HepG2 (cell line): Measurements from ENCODE around the gene EBF3. TPM values are rescaled to one million over a fixed set of nuclear protein-coding genes. Genes with fewer than 3 reads are reported as not detected.

Experiments used
- ATAC-seq: fragments of 200-7000 bp; cut with Tn5 transposase; 3 replicates; pipeline ENCODE4 v1.9.1; 2020; ENCODE audit warnings: mild to moderate bottlenecking, moderate library complexity
- BruUV-seq: library from RNA; stranded (reverse); fragments of 400-500 nt; replicated peaks from 2 replicates; lab custom pipeline; 2021; lab: Mats Ljungman, UMichigan
- CTCF ChIA-PET: fragments of 300-600 bp; formaldehyde crosslinking; extraction: SDS; loops from one replicate; lab custom pipeline; 2021; ENCODE audit warnings: low total read pairs, inconsistent platforms, low intra/inter-chr PET ratio; lab: Yijun Ruan, JAX
- POLR2A ChIA-PET: fragments of 350-600 bp; sonication (Branson Sonifier 250); formaldehyde crosslinking; loops from one replicate; lab custom pipeline; 2020; ENCODE audit warnings: antibody characterized with exemption, inconsistent platforms; lab: Yijun Ruan, JAX
- DNase-seq: peaks from one replicate; pipeline ENCODE4 v3.0.0-alpha.2; 2015; ENCODE audit warnings: low spot score
- FAIRE-seq: peaks from 3 replicates; lab custom pipeline; 2011; peaks lifted over from hg19 to GRCh38; lab: Jason Lieb, UNC
- H2AFZ ChIP-seq: one replicate; pipeline ENCODE4 v1.6.1; 2011; ENCODE audit warnings: low read length, inconsistent platforms
- H3K27ac ChIP-seq: fragments of 300-600 bp; 3 replicates; pipeline ENCODE4 v1.8.0; 2011; ENCODE audit warnings: mixed run types, mild to moderate bottlenecking, mixed read lengths, low read length, inconsistent platforms; ENCODE audit not compliant: insufficient read depth; ENCODE audit errors: extremely low read length
- H3K27me3 ChIP-seq, 2 experiments: fragments of 200-600 bp in 1 of 2; 2 replicates in 1 of 2; 3 replicates in 1 of 2; pipeline versions ENCODE4 v1.6.0 to v1.8.0; 2011; ENCODE audit warnings: low read length in 2 of 2, mild to moderate bottlenecking in 2 of 2, moderate library complexity in 2 of 2, inconsistent platforms in 1 of 2; ENCODE audit not compliant: insufficient read depth in 2 of 2, control insufficient read depth in 1 of 2
- H3K36me3 ChIP-seq, 2 experiments: fragments of 200-600 bp in 1 of 2; replicated peaks in 1 of 2; 2 replicates in 1 of 2; 3 replicates in 1 of 2; pipeline versions ENCODE4 v1.5.1 to v1.8.0; 2011; ENCODE audit warnings: low read length in 2 of 2, inconsistent platforms in 1 of 2; ENCODE audit not compliant: insufficient read depth in 2 of 2, control insufficient read depth in 1 of 2
- H3K4me1 ChIP-seq: 2 replicates; pipeline ENCODE4 v1.5.1; 2012; ENCODE audit warnings: low read length, inconsistent platforms; ENCODE audit not compliant: insufficient read depth
- H3K4me2 ChIP-seq: 2 replicates; pipeline ENCODE4 v1.6.0; 2011; ENCODE audit warnings: low read depth, low read length, inconsistent platforms
- H3K4me3 ChIP-seq, 3 experiments: fragments of 200-600 bp in 1 of 3; sonication (generic), shearing (Covaris generic) in 1 of 3; replicated peaks in 1 of 3; 2 replicates each; pipeline ENCODE4 v1.5.1; 2011 to 2016; ENCODE audit warnings: low read length in 3 of 3, inconsistent platforms in 2 of 3, low read depth in 2 of 3, mild to moderate bottlenecking in 2 of 3, control low read depth in 1 of 3, mixed read lengths in 1 of 3; ENCODE audit not compliant: insufficient read depth in 1 of 3
- H3K79me2 ChIP-seq: one replicate; pipeline ENCODE4 v1.6.1; 2011; ENCODE audit warnings: low read length, inconsistent platforms; ENCODE audit not compliant: insufficient read depth
- H3K9ac ChIP-seq: 2 replicates; pipeline ENCODE4 v1.6.0; 2011; ENCODE audit warnings: mild to moderate bottlenecking, low read depth, low read length, inconsistent platforms; ENCODE audit not compliant: insufficient read depth
- H3K9me3 ChIP-seq: 2 replicates; pipeline ENCODE4 v1.5.1; 2012; ENCODE audit warnings: mild to moderate bottlenecking, low read length
- H4K20me1 ChIP-seq: 2 replicates; pipeline ENCODE4 v1.6.0; 2011; ENCODE audit warnings: inconsistent platforms, mild to moderate bottlenecking, low read length, moderate library complexity; ENCODE audit not compliant: insufficient read depth
- CAMTA2 ChIP-seq: sonication (generic); formaldehyde crosslinking; IDR thresholded peaks from 2 replicates; pipeline ENCODE4 v1.4.0; 2020; ENCODE audit warnings: mild to moderate bottlenecking, missing genetic modification reagents, borderline replicate concordance
- MXD4 ChIP-seq: IDR thresholded peaks from 2 replicates; pipeline ENCODE4 v1.6.1; 2016; ENCODE audit warnings: mild to moderate bottlenecking, missing biosample characterization, missing genetic modification reagents
- NAIF1 ChIP-seq: sonication (generic); formaldehyde crosslinking; IDR thresholded peaks from 2 replicates; pipeline ENCODE4 v1.5.0; 2020; ENCODE audit warnings: mild to moderate bottlenecking, missing genetic modification reagents, borderline replicate concordance
- NR2C2 ChIP-seq: sonication (generic); formaldehyde crosslinking; IDR thresholded peaks from 2 replicates; pipeline ENCODE4 v1.4.0; 2020; ENCODE audit warnings: missing genetic modification reagents, mild to moderate bottlenecking, moderate library complexity, borderline replicate concordance
- SOX6 ChIP-seq, 2 experiments: fragments of 450-650 bp in 1 of 2; sonication (generic) in 1 of 2; formaldehyde crosslinking in 1 of 2; IDR thresholded peaks; 2 replicates each; pipeline versions ENCODE4 v1.4.0 to v1.6.1; 2017 to 2020; ENCODE audit warnings: antibody characterized with exemption in 1 of 2, mild to moderate bottlenecking in 1 of 2, missing genetic modification reagents in 1 of 2
- ZNF7 ChIP-seq: IDR thresholded peaks from 2 replicates; pipeline ENCODE4 v1.6.1; 2016; ENCODE audit warnings: missing biosample characterization, missing genetic modification reagents
- WGBS: methylation state at CpG from one replicate; pipeline ENCODE4 v1.1.6; 2017; ENCODE audit warnings: low lambda C conversion rate; 5-methylcytosine and 5-hydroxymethylcytosine counted together
- in situ Hi-C: cut with HindIII; loops from 2 replicates; pipeline ENCODE4 v1.10.0; 2017; ENCODE audit warnings: low pct_unique_long_range_greater_than_20kb; ENCODE audit not compliant: extremely low pct_ligation_motif_present
- intact Hi-C: fragments of 100-400 bp; cut with micrococcal nuclease; formaldehyde crosslinking; loops from one replicate; pipeline ENCODE4 v1.10.0; 2022; ENCODE audit not compliant: unreplicated experiment
- polyA plus RNA-seq, 8 experiments: library from polyadenylated mRNA; depleted of rRNA in 3 of 8; stranded (reverse) in 7 of 8; unstranded in 1 of 8; fragments of >200 nt; fragmentation: Illumina TruSeq in 4 of 8; extraction: Trizol in 4 of 8; gene quantifications; 2 replicates each; pipeline versions ENCODE4 v1.2.1 to v1.2.3, GENCODE V29; 2011 to 2016; ENCODE audit warnings: low read depth in 4 of 8, missing spikeins in 1 of 8, mixed read lengths in 1 of 8; ENCODE audit not compliant: insufficient read depth in 1 of 8
- total RNA-seq, 5 experiments: library from RNA; depleted of rRNA; stranded (reverse); fragments of >200 nt; fragmentation: Illumina TruSeq; extraction: Trizol; gene quantifications; 2 replicates each; pipeline ENCODE4 v1.2.3, GENCODE V29; 2016; ENCODE audit warnings: low read depth in 1 of 5
- TF ChIP-seq, protein P1 (sequence below): sonication (generic); formaldehyde crosslinking; IDR thresholded peaks from 2 replicates; pipeline ENCODE4 v1.8.1; 2022; ENCODE audit warnings: low read depth, mild to moderate bottlenecking, missing genetic modification reagents

The EBF3 gene
- total and polyA plus RNA-seq, 2 of the 13 experiments (the other 11 are each of a cell fraction or from before 2014, with no cell fraction given) = not detected

DNA sequence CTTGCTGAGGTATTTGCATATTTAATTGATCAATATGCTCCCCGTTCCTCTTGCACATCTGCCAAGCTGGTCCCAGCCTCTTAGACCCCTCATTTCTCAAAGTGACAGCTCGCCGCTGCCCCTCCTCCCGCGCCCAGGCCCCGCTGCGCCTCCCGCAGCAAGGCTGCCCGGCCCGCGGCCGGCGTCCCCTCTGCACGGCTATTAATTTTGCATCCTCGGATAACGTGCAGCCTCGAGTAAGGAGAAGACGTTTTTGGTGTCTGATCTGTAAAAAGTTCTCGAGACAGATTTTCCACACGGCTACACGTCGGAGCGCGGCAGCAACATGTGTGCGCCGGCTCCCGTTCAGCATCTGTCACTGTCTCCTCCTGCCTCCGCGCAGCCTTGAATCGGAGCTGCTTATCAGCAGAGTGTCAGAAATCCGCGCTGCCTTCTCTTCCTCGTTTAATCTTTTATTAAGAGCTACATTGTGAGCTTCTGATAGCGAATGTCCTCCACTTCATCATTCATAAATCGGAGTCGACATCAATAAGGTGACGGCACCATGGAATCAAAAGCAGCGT is 65.3 kb downstream of the EBF3 start:
- Histone ChIP-seq H3K4me1 (no peaks in the 10 kb centered on the region), H3K9me3 (no peaks in the 10 kb centered on the region), H3K27ac (no peak overlapping the region), H2AFZ (no peak overlapping the region), H3K36me3 (no peaks in the 10 kb centered on the region), H3K4me2 (no peak overlapping the region), H3K79me2 (no peaks in the 10 kb centered on the region), H3K4me3 (no peak overlapping the region), H3K27me3 (peaks cover 4 to 48% of the 10 kb centered on the region in 2 experiments; a peak in 4 of 5 replicates), H4K20me1 (no peaks in the 10 kb centered on the region), H3K9ac (no peak overlapping the region)
- intact Hi-C loops (no loop called here), in situ Hi-C loops (no loop called here)
- DNase-seq (no peak), ATAC-seq (no peak), FAIRE-seq (no peak)
- no TSS peak for BruUV-seq
- CTCF ChIA-PET = no interaction called here
- TF ChIP-seq NAIF1 (CRISPR knock-in tag) (no peak), ZNF7 (CRISPR knock-in tag) (no peak), SOX6 (IDR thresholded peaks at IDR 0.05) (no peak), SOX6 (CRISPR knock-in tag; IDR thresholded peaks at IDR 0.05) (no peak), NR2C2 (no peak)
- 57% methylated on average over 34 of the region's 38 CpGs for WGBS
- POLR2A ChIA-PET = no interaction called here

DNA sequence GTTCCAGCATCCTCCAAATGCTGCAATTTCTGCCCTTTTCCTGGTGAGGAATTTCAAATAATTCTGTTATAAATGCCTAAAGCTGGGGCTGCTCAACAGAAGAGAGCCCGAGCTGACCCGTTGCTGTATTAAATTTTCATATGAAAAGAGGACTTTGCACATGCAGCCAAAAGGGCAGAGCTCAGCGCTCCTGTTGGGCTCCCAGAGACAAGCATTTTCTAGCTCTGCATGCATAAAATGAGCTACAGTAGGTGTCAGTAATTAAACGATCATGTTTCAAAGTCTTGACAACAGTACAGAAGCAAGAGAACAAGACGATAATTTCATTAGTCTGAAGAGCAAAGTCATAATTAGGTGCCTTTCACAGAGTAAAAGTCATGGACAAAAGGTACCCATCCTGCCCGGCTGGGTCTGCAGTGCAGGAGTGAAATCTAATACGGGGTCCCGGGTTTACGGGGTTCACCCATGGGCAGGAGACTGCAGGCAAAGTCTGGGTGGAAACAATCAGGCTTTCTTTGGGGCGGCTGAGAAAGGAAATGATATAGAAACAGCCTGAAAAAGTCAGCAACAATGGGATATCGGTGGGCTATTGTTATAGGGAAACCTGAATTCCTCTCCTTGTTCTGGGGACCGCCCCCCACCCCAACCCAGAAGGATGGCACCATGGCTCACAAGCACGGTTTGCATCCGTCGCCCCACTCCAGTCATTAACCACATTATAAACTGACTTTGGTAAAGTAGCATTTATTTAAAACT is 66.0 kb downstream of the EBF3 start:
- TF ChIP-seq CAMTA2 (CRISPR knock-in tag) (no peak), MXD4 (CRISPR knock-in tag) (no peak)
- TF ChIP-seq, protein P1, sequence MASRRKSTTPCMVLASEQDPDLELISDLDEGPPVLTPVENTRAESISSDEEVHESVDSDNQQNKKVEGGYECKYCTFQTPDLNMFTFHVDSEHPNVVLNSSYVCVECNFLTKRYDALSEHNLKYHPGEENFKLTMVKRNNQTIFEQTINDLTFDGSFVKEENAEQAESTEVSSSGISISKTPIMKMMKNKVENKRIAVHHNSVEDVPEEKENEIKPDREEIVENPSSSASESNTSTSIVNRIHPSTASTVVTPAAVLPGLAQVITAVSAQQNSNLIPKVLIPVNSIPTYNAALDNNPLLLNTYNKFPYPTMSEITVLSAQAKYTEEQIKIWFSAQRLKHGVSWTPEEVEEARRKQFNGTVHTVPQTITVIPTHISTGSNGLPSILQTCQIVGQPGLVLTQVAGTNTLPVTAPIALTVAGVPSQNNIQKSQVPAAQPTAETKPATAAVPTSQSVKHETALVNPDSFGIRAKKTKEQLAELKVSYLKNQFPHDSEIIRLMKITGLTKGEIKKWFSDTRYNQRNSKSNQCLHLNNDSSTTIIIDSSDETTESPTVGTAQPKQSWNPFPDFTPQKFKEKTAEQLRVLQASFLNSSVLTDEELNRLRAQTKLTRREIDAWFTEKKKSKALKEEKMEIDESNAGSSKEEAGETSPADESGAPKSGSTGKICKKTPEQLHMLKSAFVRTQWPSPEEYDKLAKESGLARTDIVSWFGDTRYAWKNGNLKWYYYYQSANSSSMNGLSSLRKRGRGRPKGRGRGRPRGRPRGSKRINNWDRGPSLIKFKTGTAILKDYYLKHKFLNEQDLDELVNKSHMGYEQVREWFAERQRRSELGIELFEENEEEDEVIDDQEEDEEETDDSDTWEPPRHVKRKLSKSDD (CRISPR knock-in tag) = no peak
- FAIRE-seq = no peak
- no peak overlapping the region for H3K27ac ChIP-seq
- no peak for DNase-seq
- no peaks in the 10 kb centered on the region for H4K20me1 ChIP-seq
- H3K4me3 ChIP-seq = no peak overlapping the region
- H3K36me3 ChIP-seq = no peaks in the 10 kb centered on the region
- no peaks in the 10 kb centered on the region for H3K79me2 ChIP-seq
- in situ Hi-C loops = no loop called here
- no peaks in the 10 kb centered on the region for H3K4me1 ChIP-seq
- no peak for ATAC-seq
- ChIA-PET CTCF (no interaction called here), POLR2A (no interaction called here)
- intact Hi-C loops = no loop called here
- no peak overlapping the region for H3K4me2 ChIP-seq
- WGBS = 7% methylated on average over 15 of the region's 15 CpGs
- H2AFZ ChIP-seq = no peak overlapping the region
- no peak overlapping the region for H3K9ac ChIP-seq
- peaks cover 4 to 51% of the 10 kb centered on the region in 2 experiments; a peak in 4 of 5 replicates for H3K27me3 ChIP-seq
- H3K9me3 ChIP-seq = no peaks in the 10 kb centered on the region
- no TSS peak for BruUV-seq
